GM19193 (cell line): ENCODE results near the gene PLCB2.

Source experiments
- POLR2A ChIP-seq: IDR thresholded peaks from 4 replicates; pipeline ENCODE4 v1.6.1; 2011; ENCODE audit not compliant: insufficient read depth, insufficient read length; ENCODE audit errors: extremely low read depth

PLCB2 gene

GRCh38 chr15:40344631-40345120, 36.9 kb upstream of the PLCB2 start:
- no peak for TF ChIP-seq POLR2A

- TF ChIP-seq POLR2A: no peak
These were observed 36.5 kb upstream of the PLCB2 start for GRCh38 chr15:40344217-40344616.

GRCh38 chr15:40343512-40343911, 35.8 kb upstream of the PLCB2 start:
- TF ChIP-seq POLR2A: no peak

GRCh38 chr15:40342416-40343320, 34.9 kb upstream of the PLCB2 start:
- TF ChIP-seq POLR2A: no peak

GRCh38 chr15:40340740-40341400, 33.1 kb upstream of the PLCB2 start, which contains the start of gene CCDC9B:
Gene CCDC9B (minus strand): TSS chr15:40340939. CDS start chr15:40340819, 120 bp downstream.
- no peak for TF ChIP-seq POLR2A

GRCh38 chr15:40340038-40340739, 32.5 kb upstream of the PLCB2 start:
- no peak for TF ChIP-seq POLR2A

- no peak for TF ChIP-seq POLR2A
These were observed 31.8 kb upstream of the PLCB2 start for GRCh38 chr15:40339621-40339945.

- no peak for TF ChIP-seq POLR2A
These were observed 31.3 kb upstream of the PLCB2 start for GRCh38 chr15:40338921-40339620.

- TF ChIP-seq POLR2A: no peak
These were observed 30.4 kb upstream of the PLCB2 start for GRCh38 chr15:40338041-40338657.

GRCh38 chr15:40337597-40337996, 29.9 kb upstream of the PLCB2 start:
- no peak for TF ChIP-seq POLR2A

GRCh38 chr15:40336744-40337122, 29.0 kb upstream of the PLCB2 start:
- TF ChIP-seq POLR2A: no peak

- no peak for TF ChIP-seq POLR2A
These were observed 28.4 kb upstream of the PLCB2 start for GRCh38 chr15:40335938-40336743.
